MG63 (cell line): ENCODE results near the gene SNX25. TPM values are rescaled to one million over a fixed set of nuclear protein-coding genes. Genes with fewer than 3 reads are reported as not detected.
"Not testable (repeated sequence)": the region's sequence is repeated elsewhere in the genome, so short reads cannot be mapped to it uniquely, and the experiment has no call there.

Source experiments
- DNase-seq: peaks from one replicate; pipeline ENCODE4 v3.0.0-alpha.2; 2020
- H3K27me3 ChIP-seq: fragments of 250-450 bp; sonication (Bioruptor Pico); 2 replicates; pipeline ENCODE4 v1.5.1; 2020; ENCODE audit warnings: mild to moderate bottlenecking, moderate library complexity
- H3K36me3 ChIP-seq: fragments of 250-450 bp; sonication (Bioruptor Pico); 2 replicates; pipeline ENCODE4 v1.5.1; 2020; ENCODE audit warnings: mild to moderate bottlenecking, moderate library complexity
- H3K4me3 ChIP-seq: fragments of 250-450 bp; sonication (Bioruptor Pico); 2 replicates; pipeline ENCODE4 v1.5.1; 2020; ENCODE audit warnings: mild to moderate bottlenecking, moderate library complexity
- H3K9me3 ChIP-seq: fragments of 250-450 bp; sonication (Bioruptor Pico); 2 replicates; pipeline ENCODE4 v1.5.1; 2020; ENCODE audit warnings: mild to moderate bottlenecking, moderate library complexity
- total RNA-seq: library from RNA; depleted of rRNA; stranded (reverse); fragments of >200 nt; shearing (Covaris generic); gene quantifications from 2 replicates; pipeline ENCODE4 v1.2.3, GENCODE V29; 2014; ENCODE audit warnings: low replicate concordance

The SNX25 gene
- total RNA-seq, 1 experiment from 2014 or later = 8.2 TPM

DNA sequence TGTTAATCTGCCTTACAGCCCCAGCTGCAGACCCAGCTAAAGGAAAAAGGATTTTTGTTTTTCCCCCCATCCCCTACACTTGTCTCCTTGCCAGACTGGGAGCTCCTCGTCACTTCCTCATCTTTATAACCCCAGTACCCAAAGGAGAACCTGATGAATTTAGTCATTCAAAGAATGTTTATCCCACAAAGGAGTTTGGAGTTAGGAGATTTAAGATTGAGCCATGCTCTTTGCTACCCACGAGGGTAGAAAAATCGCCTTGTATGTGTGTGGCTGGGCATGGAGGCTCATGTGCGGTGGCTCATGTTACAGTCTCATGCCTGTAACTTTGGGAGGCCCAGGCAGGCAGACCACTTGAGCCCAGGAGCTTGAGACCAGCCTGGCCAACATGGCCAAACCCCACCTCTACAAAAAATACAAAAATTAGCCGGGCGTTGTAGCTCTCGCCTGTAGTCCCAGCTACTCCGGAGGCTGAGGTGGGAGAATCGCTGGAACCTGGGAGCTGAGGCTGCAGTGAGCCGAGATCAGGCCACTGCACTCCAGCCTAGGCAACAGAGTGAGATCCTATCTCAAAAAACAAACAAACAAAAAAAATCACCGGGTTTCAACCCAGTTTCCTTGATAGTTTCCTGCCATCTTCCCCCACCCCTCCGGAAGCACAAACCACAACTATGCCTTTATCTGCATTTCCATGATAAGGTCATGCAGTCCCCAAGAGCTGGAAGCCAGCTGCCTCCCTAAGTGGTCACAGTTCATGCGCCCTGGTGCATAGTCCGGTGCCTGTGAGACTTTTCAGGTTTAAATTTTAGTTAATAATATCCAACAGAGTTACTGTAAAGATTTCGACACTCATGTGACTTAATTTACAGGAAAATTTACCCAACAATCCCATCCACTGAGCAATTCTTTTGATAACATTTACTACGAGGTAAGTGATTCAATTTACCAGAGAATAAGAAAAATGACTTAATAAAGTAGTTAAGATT lies 7.1 kb upstream of the SNX25 start:
- Histone ChIP-seq H3K27me3 (no peaks in the 10 kb centered on the region), H3K36me3 (peaks cover 7% of the 10 kb centered on the region; the same call in 1 of the 2 replicates), H3K9me3 (no peaks in the 10 kb centered on the region), H3K4me3 (peak overlapping the region; percentile 65)
- no peak for DNase-seq

DNA sequence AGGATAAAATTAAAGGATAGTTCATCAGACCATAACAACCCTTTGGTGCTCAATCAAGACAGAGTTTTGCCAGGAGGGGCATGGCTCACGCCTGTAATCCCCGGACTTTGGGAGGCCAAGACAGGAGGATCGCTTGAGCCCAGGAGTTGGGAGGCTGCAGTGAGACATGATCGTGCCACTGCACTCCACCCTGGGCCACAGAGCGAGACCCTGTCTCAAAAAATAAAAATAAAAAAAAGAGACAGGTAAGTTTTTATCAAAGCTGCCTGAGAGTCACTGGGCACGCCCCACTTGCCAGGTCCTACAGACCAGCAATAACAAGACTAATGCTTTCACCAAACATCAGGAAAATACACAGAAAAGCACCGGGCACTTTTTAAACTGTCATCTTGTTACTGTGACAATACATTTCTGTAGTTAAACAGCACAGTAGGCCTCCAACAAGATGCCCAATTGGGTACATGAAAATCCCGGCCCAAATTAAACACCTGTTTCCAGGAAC lies 6.4 kb upstream of the SNX25 start:
- Histone ChIP-seq H3K4me3 (peak overlapping the region; percentile 65), H3K9me3 (no peaks in the 10 kb centered on the region), H3K27me3 (no peaks in the 10 kb centered on the region), H3K36me3 (peaks cover 7% of the 10 kb centered on the region; the same call in 1 of the 2 replicates)
- no peak for DNase-seq

DNA sequence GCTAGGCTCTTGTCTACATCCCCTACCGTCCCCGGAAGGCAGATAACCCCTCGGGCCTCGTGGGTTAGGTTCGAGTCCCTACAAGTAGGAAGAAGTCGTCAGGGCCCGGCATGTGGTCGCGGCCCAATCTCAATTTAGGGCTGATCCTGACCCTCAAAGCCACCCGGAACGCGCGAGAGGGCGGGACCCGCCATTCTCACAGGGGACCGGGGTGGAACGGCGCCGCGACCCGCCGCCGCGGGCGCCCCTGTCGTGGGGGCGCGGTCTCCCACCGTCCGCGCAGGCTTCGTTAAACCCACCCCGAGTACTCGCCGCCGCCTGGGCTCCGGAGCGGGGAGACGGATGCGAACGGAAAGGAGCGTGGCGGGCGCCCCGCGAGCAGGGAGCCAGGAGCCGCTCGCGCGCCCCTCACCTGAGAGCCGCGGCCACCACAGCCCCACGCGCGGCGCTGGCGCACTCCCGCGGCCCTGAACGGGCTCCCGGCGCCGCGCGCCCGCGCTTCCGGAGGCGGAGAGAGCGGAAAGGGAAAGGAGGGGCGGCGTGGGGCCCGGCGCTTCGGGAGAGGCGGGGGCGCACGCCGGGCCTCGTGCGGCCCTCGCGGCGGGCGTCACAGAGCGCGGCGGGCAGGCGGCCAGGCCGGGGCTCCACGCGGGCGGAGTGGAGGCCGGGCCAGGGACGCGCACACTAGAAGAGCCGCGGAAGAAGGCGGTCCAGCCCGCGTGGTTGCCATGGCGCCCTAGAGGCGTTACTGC lies 5.7 kb upstream of the SNX25 start, which contains the start of gene CFAP97:
TSS of gene CFAP97 (minus strand) at position 515 of the 752 bp plus-strand sequence. CDS start 12,804 bp downstream, outside the sequence.
- Histone ChIP-seq H3K9me3 (no peaks in the 10 kb centered on the region), H3K27me3 (no peaks in the 10 kb centered on the region), H3K36me3 (peaks cover 7% of the 10 kb centered on the region; the same call in 1 of the 2 replicates), H3K4me3 (peak within 1 kb of the TSS; percentile 65)
- peak; percentile 89 for DNase-seq

DNA sequence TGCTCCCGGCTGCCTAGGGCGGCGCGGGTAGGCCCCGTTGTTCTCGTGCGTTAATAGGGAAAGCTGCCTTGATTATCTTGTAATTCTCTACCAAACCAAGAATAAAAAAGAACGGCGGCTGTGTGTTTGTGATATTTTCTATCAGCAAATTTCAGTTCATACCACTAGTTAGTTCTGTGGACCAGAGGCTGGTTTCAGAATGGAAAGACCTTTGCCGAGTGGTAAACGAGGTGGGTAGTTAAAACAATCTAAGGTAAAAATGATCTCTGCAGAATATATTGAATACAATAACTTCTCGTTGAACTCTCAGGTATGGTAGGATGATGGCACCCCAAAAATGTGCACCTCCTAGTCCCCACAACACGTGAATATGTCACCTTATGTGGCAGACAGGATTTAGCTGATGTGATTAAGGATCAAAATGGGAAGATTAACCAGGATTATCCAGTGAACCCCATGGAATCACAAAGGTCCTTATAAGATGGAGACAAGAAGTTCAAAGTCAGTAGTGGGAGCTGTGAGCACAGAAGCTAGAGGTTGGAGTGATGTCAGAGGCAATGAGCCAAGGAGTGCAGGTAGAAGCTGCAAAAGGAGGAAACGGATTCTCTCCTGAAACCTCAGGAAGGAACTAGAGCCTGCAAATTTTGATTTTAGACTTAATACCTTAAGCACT lies 5.0 kb upstream of the SNX25 start:
- Histone ChIP-seq H3K9me3 (no peaks in the 10 kb centered on the region), H3K27me3 (no peaks in the 10 kb centered on the region), H3K36me3 (peaks cover 7% of the 10 kb centered on the region; the same call in 1 of the 2 replicates), H3K4me3 (peak overlapping the region; percentile 65)
- DNase-seq = no peak

DNA sequence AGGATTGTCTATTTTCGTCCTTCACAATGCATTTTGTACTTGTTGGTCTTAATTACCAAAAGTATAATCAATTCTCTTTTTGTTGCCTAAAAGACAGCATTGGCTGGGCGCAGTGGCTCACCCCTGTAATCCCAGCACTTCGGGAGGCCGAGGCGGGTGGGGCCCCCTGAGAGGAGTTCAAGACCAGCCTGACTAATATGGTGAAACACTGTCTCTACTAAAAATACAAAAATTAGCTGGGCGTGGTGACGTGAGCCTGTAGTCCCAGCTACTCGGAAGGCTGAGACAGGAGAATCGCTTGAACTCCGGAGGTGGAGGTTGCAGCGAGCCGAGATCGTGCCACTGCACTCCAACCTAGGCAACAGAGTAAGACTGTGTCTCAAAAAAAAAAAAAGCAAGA lies 4.3 kb upstream of the SNX25 start:
- not testable (repeated sequence) for H3K4me3 ChIP-seq, DNase-seq, H3K27me3 ChIP-seq, H3K9me3 ChIP-seq, H3K36me3 ChIP-seq

DNA sequence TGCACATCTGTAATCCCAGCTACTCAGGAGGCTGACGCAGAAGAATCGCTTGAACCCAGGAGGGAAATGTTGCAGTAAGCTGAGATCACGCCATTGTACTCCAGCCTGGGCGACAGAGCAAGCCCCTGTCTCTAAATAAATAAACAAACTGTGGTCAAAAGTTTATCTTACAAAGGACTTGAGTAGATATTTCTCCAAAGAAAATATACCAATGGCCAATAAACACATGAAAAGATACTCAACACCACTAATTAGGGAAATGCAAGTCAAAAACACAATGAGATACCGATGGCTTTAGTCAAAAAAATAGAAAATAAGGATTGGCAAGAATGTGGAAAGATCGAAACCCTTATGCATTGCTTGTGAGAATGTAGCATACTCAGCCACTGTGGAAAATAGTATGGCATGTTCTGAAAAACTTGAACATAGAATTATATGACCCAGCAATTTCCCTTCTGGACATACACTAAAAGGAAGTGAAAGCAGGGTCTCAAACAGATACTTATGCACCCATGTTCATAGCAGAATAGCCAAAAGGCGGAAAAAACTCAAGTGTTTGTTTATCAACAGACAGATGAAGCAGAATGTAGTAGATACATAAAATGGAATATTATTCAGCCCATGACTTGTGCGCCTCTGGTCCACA lies 3.6 kb upstream of the SNX25 start:
- DNase-seq = no peak
- Histone ChIP-seq H3K27me3 (no peaks in the 10 kb centered on the region), H3K36me3 (0 out of 2 replicates have a peak, but pooled peaks cover 2% of the 10 kb centered on the region), H3K4me3 (no peak overlapping the region), H3K9me3 (no peaks in the 10 kb centered on the region)

DNA sequence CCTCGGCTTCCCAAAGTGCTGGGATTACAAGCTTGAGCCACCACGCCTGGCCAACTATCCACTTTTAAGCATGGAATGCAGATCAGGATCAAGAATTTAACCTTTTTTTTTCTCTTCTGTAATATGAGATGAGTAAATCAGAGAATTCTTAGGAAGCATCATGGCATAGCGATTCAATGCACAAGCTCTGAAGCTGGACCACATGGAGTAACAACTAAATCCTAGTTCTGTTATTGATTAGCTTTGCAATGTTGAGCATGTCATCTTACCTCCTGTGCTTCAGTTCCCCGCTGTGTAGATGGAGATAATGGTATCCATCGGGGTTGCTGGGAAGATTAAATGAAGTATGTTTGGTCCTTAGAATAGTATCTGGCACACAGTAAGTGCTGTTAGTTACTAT lies 1.9 kb upstream of the SNX25 start:
- no peaks in the 10 kb centered on the region for H3K9me3 ChIP-seq
- H3K36me3 ChIP-seq = no peaks in the 10 kb centered on the region
- no peak overlapping the region for H3K4me3 ChIP-seq
- no peak for DNase-seq
- no peaks in the 10 kb centered on the region for H3K27me3 ChIP-seq

DNA sequence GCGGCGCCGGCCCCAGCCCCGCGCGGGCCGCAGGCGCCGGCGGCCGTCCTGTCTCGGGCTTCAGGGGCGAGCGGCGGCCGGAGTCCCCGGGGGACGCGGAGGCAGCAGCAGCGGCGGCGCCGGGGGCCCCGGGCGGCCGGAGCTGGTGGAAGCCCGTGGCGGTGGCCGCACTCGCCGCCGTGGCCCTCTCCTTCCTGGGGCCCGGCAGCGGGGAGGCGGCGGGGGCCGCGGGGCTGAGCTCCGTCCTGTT lies 379 bp downstream of the SNX25 start:
- not testable (repeated sequence) for H3K36me3 ChIP-seq, H3K9me3 ChIP-seq, H3K27me3 ChIP-seq, DNase-seq
- peak overlapping the region; percentile 59 for H3K4me3 ChIP-seq

DNA sequence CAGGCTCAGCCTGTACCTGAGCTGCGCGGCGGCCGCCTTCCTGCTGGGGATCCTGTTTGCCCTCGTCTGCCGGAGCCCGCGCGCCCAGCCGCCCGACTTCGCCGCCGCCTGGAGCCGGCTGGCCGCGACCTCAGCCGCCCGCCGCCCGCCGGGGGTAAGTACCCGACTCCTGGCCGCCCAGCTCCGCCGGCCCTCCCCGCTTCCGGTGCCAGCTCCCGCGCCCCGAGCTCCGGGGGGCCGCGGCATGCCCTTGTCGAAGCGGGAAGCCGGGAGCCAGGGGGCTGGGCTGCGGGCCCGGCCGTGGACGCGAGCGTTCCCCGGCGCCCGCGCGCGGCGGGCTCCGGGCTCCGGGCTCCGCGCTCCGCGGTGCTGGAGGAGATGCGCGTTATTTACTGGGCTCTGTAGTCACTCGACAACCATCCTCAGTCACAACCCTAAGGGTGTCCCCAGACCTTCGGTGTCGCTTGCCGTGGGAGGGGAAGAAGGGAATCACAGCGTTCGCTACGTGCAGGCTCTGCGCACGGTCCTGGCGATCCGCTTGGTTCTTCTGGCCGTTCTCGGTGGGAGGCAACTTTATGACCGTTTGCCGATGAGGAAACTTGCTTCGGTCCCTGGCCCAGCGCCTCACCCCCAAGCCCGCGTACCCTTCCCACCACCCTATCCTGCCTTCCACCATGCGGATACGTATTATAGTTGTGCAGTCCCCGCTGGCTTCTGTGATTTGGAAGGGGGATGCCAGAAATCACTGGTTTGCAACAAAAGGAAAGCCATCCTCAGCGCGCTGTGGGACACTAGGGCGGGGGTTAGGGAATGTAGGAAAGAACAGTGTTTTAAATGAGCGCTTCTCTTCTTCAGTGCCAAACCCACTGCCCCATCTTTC lies 944 bp downstream of the SNX25 start:
- DNase-seq = peak; percentile 57
- H3K4me3 ChIP-seq = peak overlapping the region; percentile 59
- H3K36me3 ChIP-seq = no peaks in the 10 kb centered on the region
- H3K27me3 ChIP-seq = no peaks in the 10 kb centered on the region
- no peaks in the 10 kb centered on the region for H3K9me3 ChIP-seq

DNA sequence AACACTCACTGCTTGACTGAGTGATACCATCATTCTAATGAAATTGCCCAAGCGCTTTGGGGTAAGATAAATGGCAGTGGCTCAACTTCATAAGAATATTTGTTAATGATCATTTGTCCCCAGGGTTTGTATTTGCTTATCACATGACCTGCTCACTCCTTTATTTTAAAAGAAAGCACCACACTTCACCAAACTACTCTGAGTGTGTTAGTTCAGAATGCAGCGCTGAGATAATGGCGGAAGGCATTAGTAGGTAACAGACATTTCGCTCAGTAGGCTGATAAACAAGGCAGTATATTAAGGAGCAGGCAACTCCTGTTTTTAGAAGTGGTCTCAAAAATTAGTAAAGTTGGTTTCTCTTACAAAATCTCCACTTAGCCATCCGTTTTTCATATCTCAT lies 1.6 kb downstream of the SNX25 start:
- DNase-seq = no peak
- Histone ChIP-seq H3K9me3 (no peaks in the 10 kb centered on the region), H3K36me3 (no peaks in the 10 kb centered on the region), H3K27me3 (no peaks in the 10 kb centered on the region), H3K4me3 (peak overlapping the region; percentile 59)

DNA sequence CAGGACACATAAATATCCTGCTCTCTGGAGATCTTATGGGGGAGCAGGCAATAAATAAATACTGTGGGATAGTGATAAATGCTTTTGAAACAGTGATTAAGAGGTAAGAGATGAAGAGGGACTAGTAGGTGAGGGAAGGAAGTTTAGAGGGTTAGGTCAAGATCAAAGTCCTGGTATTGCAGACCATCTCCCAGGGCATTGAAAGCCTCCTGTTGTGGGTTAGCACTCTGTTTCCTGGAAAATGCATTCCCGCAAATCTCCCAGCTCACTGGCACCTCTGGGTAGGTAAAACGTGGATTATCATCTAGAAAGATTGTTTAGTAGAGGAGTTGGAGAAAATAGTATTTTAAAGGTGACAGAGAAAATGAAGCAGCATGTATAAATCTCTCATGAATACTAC lies 2.2 kb downstream of the SNX25 start:
- Histone ChIP-seq H3K9me3 (no peaks in the 10 kb centered on the region), H3K27me3 (no peaks in the 10 kb centered on the region), H3K36me3 (no peaks in the 10 kb centered on the region), H3K4me3 (no peak overlapping the region)
- no peak for DNase-seq

DNA sequence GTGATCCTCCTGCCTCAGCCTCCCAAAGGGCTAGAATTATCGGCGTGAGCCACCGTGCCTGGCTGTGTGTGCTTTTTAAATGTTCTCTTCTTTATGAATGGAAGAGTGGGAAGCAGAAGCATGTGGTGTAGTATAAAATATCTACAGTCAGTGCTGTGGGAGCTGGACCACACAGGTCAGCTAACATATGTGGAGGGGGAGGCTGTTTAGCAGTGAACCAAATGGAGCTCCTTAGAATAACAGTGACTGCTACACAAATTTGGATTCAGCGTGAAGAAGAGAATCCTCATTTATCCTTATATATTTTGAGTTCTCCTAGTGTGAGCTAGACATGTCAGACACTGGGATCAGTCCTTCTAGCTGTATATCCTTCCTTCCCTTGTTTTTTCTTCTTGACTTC lies 3.2 kb downstream of the SNX25 start:
- Histone ChIP-seq H3K9me3 (no peaks in the 10 kb centered on the region), H3K4me3 (no peak overlapping the region), H3K27me3 (no peaks in the 10 kb centered on the region), H3K36me3 (no peaks in the 10 kb centered on the region)
- no peak for DNase-seq

DNA sequence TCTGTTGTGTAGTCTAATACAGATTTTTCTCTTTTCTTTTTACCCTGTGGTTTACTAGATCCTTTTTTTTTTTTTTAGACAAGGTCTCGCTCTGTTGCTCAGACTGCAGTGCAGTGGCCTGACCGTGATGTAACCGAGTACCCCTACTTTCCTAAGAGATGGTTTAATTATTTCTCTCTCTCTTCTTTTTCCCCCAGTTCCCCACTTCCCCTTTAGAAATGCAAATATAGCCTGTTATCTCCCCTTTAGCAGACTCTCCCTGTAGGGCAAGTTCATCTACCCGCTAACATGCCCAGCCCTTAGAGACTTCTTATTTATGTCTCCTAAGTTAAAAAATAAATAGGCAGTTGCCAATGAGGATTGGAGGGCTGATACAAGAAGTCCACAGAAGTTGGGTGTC lies 4.5 kb downstream of the SNX25 start:
- Histone ChIP-seq H3K36me3 (no peaks in the 10 kb centered on the region), H3K27me3 (no peaks in the 10 kb centered on the region), H3K4me3 (no peak overlapping the region), H3K9me3 (no peaks in the 10 kb centered on the region)
- DNase-seq = no peak

DNA sequence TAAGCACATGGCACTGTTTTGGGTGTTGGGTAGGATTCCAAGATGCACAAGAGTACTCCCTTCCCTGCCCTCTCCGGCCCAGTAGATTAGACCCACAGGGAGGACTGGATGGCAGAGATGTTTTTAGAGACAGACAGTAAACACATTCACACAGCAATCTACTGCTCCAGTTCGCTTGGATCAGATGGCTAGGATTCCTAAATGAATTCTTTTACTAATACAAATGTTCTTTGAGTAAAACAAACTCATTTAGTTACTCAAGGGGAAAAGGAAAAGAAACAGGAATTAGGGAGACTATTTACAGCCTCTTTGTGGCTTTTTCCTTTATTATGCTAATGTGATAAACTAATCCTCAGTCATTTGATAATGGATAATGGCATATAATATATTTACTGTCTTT lies 5.9 kb downstream of the SNX25 start:
- Histone ChIP-seq H3K9me3 (no peaks in the 10 kb centered on the region), H3K4me3 (no peak overlapping the region), H3K27me3 (no peaks in the 10 kb centered on the region), H3K36me3 (no peaks in the 10 kb centered on the region)
- DNase-seq = no peak

DNA sequence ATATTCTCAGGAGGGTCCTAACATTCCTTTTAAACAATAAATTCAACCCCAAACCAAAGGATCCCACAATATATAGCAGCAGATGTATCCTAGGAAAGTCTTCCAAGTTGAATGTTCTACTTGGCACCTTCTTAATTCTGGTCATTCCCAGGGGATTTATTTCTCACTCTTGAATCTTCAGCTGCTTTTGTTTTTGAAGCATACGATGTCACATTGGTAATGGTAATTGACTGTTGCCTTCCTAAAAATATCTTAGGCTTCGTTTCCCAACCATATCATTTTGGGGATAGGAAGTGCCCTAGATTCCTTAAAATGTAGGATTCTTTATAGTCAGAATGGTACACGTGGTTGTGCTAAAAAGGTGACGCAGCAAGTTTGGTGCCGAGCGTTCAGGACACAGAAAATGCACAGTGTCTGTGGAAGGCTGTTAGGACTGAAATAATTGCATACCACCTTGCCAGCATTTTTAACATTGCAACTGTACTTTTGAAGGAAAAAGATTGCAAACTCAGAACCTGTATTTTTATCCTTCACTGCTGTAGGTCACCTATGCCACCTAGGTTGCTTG lies 8.1 kb downstream of the SNX25 start:
- no peak for DNase-seq
- Histone ChIP-seq H3K9me3 (no peaks in the 10 kb centered on the region), H3K36me3 (no peaks in the 10 kb centered on the region), H3K4me3 (no peak overlapping the region), H3K27me3 (no peaks in the 10 kb centered on the region)
